Inferior parietal cortex (tissue), 1 donor: ENCODE measurements around the gene DIP2C.
"Not testable (repeated sequence)": the region's sequence is repeated elsewhere in the genome, so short reads cannot be mapped to it uniquely, and the experiment has no call there.

Experiments
- DNase-seq: peaks from one replicate; pipeline ENCODE4 v3.0.0-alpha.2; 2016; ENCODE audit errors: extremely low spot score

Gene DIP2C

GRCh38 chr10:277963-278362, 411.5 kb downstream of the DIP2C start:
- DNase-seq: no peak

- no peak for DNase-seq
Observed at GRCh38 chr10:275680-276079, 413.8 kb downstream of the DIP2C start.

GRCh38 chr10:274866-275265, 414.6 kb downstream of the DIP2C start:
- DNase-seq: no peak

DNA sequence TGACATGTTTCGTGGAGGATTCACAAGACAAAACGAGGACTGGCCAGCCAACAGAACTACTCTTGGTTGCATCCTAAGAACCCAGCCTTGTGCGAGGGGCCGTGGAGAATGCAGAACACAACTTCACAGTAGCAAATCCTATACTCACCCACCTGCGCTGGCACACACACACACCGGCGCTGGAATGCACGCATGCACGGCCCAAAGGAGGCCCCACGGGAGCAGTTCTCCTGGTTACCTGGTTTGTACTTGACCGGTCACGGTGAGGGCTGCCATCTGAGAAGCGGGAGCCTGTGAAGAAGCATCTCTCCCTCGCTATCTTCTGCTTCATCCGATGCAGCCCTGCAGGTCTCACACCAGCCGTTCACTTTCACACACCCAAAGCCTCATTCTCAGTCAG, 416.4 kb downstream of the DIP2C start:
- DNase-seq: no peak

DNA sequence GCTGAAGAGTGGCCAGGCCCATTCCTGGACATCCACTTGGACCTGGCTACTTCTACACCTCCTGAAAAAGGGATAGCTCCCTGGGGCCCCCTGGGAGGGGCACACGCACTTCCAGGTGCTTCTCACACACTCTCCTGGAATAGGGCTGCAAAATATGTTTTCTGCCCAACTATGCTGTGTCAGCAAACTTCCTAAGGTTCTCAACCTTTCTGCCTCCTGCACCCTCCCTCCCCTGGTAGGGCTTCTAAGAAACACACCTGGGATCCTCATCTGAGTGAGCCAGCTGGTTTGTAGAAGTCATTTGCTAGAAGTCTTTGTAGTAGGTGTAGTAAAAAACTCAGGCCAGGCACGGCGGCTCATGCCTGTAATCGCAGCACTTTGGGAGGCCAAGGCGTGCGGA, 417.7 kb downstream of the DIP2C start:
- no peak for DNase-seq

DNA sequence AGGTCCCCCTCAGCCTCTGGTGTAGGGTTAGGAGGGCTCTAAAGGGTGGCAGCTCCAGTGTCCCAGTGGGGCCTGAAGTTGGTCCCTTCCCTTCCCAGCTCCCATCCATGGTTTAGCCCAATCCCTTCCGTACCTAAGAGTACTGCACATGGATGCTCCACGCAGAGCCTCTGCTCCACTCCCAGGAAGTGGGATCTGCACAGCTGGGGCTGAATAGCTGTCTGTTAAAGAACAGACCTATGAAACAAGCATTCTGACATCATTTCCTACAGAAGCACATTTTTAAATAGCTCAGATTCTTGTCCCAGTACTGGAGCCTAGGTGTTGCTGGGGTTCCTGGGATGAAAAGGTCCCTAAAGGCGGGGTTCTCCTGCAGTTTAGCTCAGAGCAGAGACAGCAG, 418.3 kb downstream of the DIP2C start:
- DNase-seq: no peak

DNA sequence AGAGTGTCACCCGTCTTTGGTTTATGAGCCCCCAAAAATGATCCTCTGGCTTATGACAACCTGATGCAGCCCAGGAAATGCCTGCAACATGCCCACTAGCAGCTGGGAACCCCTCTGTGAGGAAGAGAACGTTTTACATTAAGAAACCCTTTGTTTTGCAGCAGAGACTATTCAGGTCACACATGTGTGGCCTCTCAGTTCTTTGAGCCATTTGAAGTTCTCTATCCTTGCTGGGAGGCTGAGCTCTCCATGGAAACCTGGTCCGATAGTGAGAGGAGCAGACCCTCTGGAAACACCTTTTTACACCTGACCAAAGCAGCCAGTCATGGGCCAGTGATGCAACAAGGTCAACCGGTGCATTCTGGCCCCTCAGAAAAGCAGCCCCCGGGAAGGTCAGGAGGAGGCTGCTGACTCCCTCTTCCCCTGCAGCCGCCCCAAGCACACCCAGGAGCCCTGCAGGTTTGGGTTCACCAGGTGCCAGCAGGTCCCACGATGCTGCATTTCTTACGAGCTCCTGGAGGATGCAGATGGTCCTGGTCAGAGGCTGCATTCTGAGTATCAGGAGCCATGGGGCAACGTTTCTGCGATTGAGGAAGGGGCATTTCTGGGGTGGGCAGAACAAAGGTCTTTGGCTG, 419.9 kb downstream of the DIP2C start:
- DNase-seq: no peak

DNA sequence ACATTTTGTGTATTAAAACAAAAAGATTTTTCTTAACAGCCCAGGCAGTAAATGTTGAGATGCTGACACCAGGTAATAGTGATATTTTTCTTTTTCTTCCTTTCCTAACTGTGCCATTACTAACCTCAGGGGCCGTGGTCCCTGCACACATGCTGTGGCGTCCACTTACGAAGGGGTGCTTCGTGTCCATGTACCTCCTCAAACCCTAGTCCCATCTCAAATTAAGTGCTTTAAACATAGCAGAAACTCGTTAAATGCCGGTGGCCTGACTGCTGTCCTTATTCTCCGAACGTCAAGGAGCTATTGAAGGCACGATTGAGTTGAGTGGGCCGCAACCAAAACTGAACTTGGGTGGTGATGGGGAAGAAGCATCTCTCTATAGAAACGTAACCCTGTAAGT, 421.8 kb downstream of the DIP2C start:
- DNase-seq: no peak

GRCh38 chr10:266974-267425, 422.5 kb downstream of the DIP2C start:
- DNase-seq: no peak

DNA sequence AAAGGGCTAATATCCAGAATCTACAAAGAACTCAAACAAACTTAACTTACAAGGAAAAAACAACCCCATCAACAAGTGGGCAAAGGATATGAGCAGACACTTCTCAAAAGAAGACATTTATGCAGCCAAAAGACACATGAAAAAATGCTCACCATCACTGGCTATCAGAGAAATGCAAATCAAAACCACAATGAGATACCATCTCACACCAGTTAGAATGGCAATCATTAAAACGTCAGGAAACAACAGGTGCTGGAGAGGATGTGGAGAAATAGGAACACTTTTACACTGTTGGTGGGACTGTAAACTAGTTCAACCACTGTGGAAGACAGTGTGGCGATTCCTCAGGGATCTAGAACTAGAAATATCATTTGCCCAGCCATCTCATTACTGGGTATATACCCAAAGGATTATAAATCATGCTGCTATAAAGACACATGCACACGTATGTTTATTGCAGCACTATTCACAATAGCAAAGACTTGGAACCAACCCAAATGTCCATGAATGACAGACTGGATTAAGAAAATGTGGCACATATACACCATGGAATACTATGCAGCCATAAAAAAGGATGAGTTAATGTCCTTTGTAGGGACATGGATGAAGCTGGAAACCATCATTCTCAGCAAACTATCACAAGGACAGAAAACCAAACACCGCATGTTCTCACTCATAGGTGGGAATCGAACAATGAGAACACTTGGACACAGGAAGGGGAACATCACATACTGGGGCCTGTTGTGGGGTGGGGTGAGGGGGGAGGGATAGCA, 423.5 kb downstream of the DIP2C start:
- not testable (repeated sequence) for DNase-seq

- DNase-seq: not testable (repeated sequence)
Observed at GRCh38 chr10:265074-265440, 424.4 kb downstream of the DIP2C start.

GRCh38 chr10:264160-265073, 425.1 kb downstream of the DIP2C start:
- not testable (repeated sequence) for DNase-seq

GRCh38 chr10:260819-261429, 428.5 kb downstream of the DIP2C start:
- no peak for DNase-seq

DNA sequence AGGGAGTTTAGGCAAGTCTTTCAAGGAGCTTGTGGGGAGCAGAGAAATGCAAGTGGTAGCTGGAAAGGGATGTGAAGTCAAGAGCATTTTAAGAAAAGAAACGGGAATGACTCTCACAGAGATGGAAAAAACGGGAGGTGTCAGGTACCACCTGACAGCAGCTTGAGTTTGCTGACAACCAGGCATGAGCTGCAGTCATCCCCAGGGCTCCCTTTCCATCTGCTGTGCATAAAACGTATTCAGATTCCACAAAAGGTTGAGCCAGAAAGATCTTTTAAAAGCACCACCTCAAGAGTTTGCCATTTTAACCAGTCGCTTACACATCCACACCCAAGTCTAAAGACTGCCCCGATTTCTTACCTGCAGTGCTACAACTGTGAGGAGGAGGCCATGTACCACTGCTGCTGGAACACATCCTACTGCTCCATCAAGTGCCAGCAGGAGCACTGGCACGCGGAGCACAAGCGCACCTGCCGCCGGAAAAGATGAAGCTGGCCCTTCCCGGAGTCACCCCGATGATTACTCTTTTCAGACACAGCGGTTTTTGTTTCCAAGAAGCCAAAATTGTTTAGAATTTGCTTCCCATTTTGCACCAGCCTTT, 437.4 kb downstream of the DIP2C start:
- no peak for DNase-seq

GRCh38 chr10:248307-248706, 441.2 kb downstream of the DIP2C start:
- DNase-seq: no peak

- DNase-seq: no peak
Observed at GRCh38 chr10:247480-247879, 442.0 kb downstream of the DIP2C start.

DNA sequence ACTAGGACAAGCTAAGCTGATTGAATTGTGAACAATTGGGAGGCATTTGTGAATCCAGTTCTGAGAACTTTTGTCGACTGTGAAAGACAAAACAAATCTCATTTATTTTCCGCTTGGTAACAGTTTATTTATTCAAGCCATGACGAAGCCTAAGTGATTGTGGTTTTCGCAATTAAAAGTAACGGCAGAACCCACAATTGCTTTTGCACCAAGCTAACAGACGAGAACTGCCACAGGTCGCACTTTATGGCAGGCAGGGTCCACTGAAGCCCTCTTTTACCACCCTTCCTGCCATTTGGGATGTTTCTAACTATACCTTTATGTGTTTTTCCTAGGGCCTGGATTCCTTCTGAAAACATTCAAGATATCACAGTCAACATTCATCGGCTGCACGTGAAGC, 443.0 kb downstream of the DIP2C start:
- no peak for DNase-seq

DNA sequence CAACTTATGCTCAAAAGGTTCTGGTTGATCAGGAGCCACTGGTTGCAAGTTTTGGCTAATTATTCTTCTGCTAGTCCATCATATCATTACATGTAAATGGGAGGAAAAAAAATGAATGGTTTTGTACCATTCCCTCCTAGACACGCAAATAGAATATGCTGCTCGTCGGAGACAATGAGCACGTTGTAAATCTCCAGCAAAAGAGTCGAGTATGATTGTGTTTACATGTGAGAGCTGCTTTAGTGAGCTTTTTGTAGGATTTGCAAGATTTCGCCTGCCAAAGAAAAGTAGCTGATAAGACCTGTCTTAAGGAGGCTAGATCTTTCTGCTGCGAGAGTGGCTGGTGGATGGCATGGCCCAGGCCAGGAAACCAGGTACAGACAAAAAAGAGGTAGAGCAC, 445.2 kb downstream of the DIP2C start:
- peak; percentile 28 for DNase-seq

DNA sequence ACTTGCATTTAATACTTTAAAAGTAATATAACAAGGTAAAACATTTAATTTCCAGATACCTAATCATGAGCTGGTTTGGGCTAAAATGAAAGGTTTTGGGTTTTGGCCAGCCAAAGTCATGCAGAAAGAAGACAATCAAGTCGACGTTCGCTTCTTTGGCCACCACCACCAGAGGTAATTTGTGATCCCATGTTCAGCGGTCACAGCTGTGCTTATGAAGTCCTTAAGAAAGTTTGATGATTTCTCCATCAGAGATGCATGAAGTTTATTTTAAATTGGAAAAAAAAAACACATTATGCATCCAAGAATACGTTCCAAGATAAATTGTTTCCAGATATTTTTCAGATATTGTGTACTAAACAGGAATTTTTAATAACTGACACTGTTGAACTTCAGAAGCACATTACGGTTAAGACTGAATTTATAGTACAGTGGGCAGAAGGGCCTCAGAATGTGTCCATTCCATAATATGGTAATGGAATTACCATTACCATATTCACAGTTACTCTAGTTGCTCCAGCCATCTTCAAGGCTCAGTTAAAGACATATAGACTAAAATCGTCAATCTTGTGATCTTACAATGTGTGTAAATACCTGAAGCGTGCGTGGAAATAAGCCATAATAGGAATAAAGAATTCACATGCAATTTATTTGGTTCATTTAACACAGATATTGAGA, 447.4 kb downstream of the DIP2C start:
- DNase-seq: no peak

DNA sequence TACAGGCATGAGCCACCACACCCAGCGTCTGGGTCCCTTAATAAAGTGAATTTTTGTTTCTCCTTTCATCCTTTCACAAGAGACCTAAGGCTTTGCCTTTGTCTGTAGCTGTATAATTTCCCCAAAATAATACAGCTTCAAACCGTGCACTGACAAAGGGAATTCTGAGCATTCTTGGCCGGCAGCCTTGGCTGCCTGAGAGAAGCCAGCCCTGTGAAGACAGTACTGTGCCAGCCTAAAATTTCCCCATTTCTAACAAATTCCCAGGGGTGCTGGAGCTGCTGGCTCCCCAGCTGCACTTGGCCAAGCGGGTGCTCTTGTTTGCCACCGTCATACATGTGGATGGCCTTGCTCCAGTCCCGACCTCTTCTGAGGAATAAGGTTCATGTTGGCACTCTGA, 448.0 kb downstream of the DIP2C start:
- peak; percentile 35 for DNase-seq

DNA sequence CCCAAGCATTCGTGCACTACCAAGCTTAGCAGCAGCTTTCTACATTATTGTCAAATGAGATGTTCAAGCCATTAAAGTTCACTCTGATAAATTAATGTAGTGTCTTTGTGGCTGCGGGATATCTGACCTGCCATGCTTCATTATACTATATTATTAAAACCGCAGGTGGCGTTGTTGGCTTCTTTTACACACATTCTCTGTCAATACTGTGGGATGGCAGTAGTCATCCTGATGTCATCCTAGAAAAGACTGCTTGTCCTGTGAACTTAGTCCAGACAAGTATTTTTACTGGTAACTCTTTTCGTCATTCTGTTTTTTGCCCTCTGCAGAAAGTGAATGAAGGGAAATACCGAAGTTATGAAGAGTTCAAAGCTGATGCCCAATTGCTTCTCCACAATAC, 450.4 kb downstream of the DIP2C start:
- no peak for DNase-seq
